ENCODE data around the gene NAIF1. TPM values are rescaled to one million over a fixed set of nuclear protein-coding genes. Genes with fewer than 3 reads are reported as not detected.
"Not testable (repeated sequence)": the region's sequence is repeated elsewhere in the genome, so short reads cannot be mapped to it uniquely, and the experiment has no call there.

NAIF1 gene
- total and polyA plus RNA-seq, 2 donors (not counting 3 experiments of a cell fraction or from before 2014, with no cell fraction given) = 8.2 to 10.1 TPM

DNA sequence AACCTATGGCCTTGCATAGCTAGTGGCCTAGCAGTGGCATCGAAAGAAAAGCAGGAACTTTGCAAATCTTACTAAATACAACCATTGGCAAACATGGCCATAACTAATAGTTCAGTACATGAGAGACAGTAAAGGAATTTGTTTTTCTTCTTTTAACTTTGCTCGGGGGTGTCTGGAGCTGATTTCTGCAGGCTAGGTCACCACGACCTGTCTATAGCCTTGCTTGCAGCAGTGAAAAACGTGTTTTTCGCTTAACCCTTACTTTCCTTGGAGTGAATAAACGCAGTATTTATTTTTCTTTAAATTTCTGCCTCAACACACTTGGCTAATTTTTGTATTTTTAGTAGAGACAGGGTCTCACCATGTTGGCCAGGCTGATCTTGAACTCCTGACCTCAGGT, 19.9 kb downstream of the NAIF1 start:
- ChIA-PET POLR2A (no interaction called here), CTCF (interaction anchor here (0.9 to 4.5 kb wide), 5 partner anchors 9 to 104 kb away, joined by 3 to 25 read pairs (median 7); no protein-coding TSS in a partner anchor)
- Histone ChIP-seq H3K4me1 (ENCODE audit: control insufficient read depth, extremely low read depth, insufficient read depth, low read length) (no peaks in the 10 kb centered on the region), H3K79me2 (ENCODE audit: control insufficient read depth, insufficient read depth, low read length) (no peaks in the 10 kb centered on the region), H3K4me2 (ENCODE audit: insufficient read depth, low read length) (no peak overlapping the region), H3K4me3 (replicated peaks in 1 of 3; ENCODE audit: insufficient read depth in 1 of 3, low read depth in 1 of 3, low read length in 3 of 3) (no peak overlapping the region), H3K36me3 (ENCODE audit: control insufficient read depth in 2 of 2, extremely low read depth in 1 of 2, insufficient read depth in 2 of 2, low read length in 2 of 2) (no peaks in the 10 kb centered on the region), H3K9me3 (replicated peaks; ENCODE audit: control insufficient read depth, insufficient read depth, low read length) (no peaks in the 10 kb centered on the region), H3K27ac (ENCODE audit: insufficient read depth, low read depth, low read length) (no peak overlapping the region), H4K20me1 (replicated peaks; ENCODE audit: control insufficient read depth, extremely low read depth, insufficient read depth, low read length) (no peaks in the 10 kb centered on the region), H3K9ac (replicated peaks; ENCODE audit: extremely low read depth, insufficient read depth, low read length) (no peak overlapping the region), H3K9me1 (replicated peaks; ENCODE audit: control insufficient read depth, extremely low read depth, insufficient read depth, low read length) (no peaks in the 10 kb centered on the region), H2AFZ (ENCODE audit: low read depth, low read length) (no peak overlapping the region), H3K27me3 (ENCODE audit: control insufficient read depth in 2 of 2, insufficient read depth in 2 of 2, low read length in 2 of 2) (no peaks in the 10 kb centered on the region)
- BruUV-seq (replicated peaks) = no TSS peak
- DNase-seq (ENCODE audit: low read depth, low spot score) = no peak
- dilution Hi-C loops (cut with MboI; ENCODE audit: extremely low pct_ligation_motif_present, low sequenced_read_pairs) = no loop called here
- FAIRE-seq = no peak
- intact Hi-C loops (cut with micrococcal nuclease) = no loop called here
- no peak for TF ChIP-seq GATA2 (IDR thresholded peaks at IDR 0.05; ENCODE audit: insufficient read depth, insufficient read length, low read depth, low read length)

DNA sequence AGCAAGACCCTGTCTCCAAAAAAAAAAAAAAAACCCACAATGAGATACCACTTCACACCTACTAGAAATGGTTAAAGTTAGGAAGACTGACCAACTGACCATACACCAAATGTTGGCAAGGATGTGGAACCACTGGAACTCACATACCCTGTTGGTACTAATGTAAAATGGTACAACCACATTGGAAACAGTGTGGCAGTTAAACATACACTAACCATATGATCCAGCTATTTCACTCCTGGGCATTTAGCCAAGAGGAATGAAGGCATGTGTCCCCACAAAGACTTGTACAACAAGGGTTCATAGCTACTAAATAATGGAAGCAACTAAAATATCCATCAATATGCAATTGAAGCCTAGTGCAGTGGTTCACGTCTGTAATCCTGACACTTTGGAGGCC, 21.3 kb downstream of the NAIF1 start:
- no TSS peak for BruUV-seq (replicated peaks)
- no peak overlapping the region for H2AFZ ChIP-seq (ENCODE audit: low read depth, low read length)
- no peak overlapping the region for H3K27ac ChIP-seq (ENCODE audit: insufficient read depth, low read depth, low read length)
- H3K79me2 ChIP-seq (ENCODE audit: control insufficient read depth, insufficient read depth, low read length) = no peaks in the 10 kb centered on the region
- no peak for TF ChIP-seq EZH2 (IDR thresholded peaks at IDR 0.05; ENCODE audit: borderline replicate concordance, low read depth, low read length, severe bottlenecking)
- TF ChIP-seq, protein P1, sequence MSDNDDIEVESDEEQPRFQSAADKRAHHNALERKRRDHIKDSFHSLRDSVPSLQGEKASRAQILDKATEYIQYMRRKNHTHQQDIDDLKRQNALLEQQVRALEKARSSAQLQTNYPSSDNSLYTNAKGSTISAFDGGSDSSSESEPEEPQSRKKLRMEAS (IDR thresholded peaks at IDR 0.05; ENCODE audit: insufficient read depth, insufficient read length) = no peak
- no peak for TF ChIP-seq POLR2AphosphoS5 (IDR thresholded peaks at IDR 0.05; ENCODE audit: insufficient read depth, low read depth, low read length)
- TF ChIP-seq JUN (IDR thresholded peaks at IDR 0.05; ENCODE audit: borderline replicate concordance, insufficient read depth, insufficient read length, low read depth) = no peak
- no peak for TF ChIP-seq POLR2A (IDR thresholded peaks at IDR 0.05; ENCODE audit: low read depth, low read length)
- no peak for TF ChIP-seq FOS (IDR thresholded peaks at IDR 0.05; ENCODE audit: borderline replicate concordance, insufficient read depth, low read length)
- no peak for TF ChIP-seq GATA2 (IDR thresholded peaks at IDR 0.05; ENCODE audit: insufficient read depth, insufficient read length, low read depth, low read length)
- CTCF ChIA-PET = interaction anchor here (0.6 to 4.5 kb wide), 4 partner anchors 11 to 72 kb away, joined by 3 to 25 read pairs (median 6); partner anchors contain the start of gene NAIF1
- FAIRE-seq = peak; percentile 73
- no peak for DNase-seq (ENCODE audit: low read depth, low spot score)
- H3K9me3 ChIP-seq (replicated peaks; ENCODE audit: control insufficient read depth, insufficient read depth, low read length) = no peaks in the 10 kb centered on the region
- H3K4me1 ChIP-seq (ENCODE audit: control insufficient read depth, extremely low read depth, insufficient read depth, low read length) = no peaks in the 10 kb centered on the region
- H3K9ac ChIP-seq (replicated peaks; ENCODE audit: extremely low read depth, insufficient read depth, low read length) = no peak overlapping the region
- no peaks in the 10 kb centered on the region for H3K36me3 ChIP-seq (ENCODE audit: control insufficient read depth in 2 of 2, extremely low read depth in 1 of 2, insufficient read depth in 2 of 2, low read length in 2 of 2)
- intact Hi-C loops (cut with micrococcal nuclease) (no loop called here), dilution Hi-C loops (cut with MboI; ENCODE audit: extremely low pct_ligation_motif_present, low sequenced_read_pairs) (no loop called here)
- no peaks in the 10 kb centered on the region for H4K20me1 ChIP-seq (replicated peaks; ENCODE audit: control insufficient read depth, extremely low read depth, insufficient read depth, low read length)
- H3K4me3 ChIP-seq (replicated peaks in 1 of 3; ENCODE audit: insufficient read depth in 1 of 3, low read depth in 1 of 3, low read length in 3 of 3) = no peak overlapping the region
- peaks cover 2 to 3% of the 10 kb centered on the region in 2 experiments for H3K27me3 ChIP-seq (ENCODE audit: control insufficient read depth in 2 of 2, insufficient read depth in 2 of 2, low read length in 2 of 2)
- no peaks in the 10 kb centered on the region for H3K9me1 ChIP-seq (replicated peaks; ENCODE audit: control insufficient read depth, extremely low read depth, insufficient read depth, low read length)
- no peak overlapping the region for H3K4me2 ChIP-seq (ENCODE audit: insufficient read depth, low read length)
- POLR2A ChIA-PET = interaction anchor here (0.6 kb wide), 2 partner anchors 21 to 63 kb away, joined by 3 read pairs; partner anchors contain the start of gene NAIF1

DNA sequence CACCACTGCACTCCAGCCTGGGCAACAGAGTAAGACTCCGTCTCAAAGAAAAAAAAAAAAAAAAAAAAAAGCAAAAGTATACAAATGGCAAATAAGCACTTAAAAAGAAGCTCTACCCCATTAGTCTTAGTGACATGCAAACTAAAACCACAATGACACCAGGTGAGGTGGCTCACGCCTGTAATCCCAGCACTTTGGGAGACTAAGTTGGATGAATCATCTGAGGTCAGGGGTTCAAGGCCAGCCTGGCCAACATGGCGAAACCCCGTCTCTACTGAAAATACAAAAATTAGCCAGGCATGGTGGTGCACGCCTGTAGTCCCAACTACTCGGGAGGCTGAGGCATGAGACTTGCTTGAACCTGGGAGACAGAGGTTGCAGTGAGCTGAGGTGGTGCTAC, 21.7 kb downstream of the NAIF1 start:
- DNase-seq (ENCODE audit: low read depth, low spot score); H3K27ac ChIP-seq (ENCODE audit: insufficient read depth, low read depth, low read length); H4K20me1 ChIP-seq (replicated peaks; ENCODE audit: control insufficient read depth, extremely low read depth, insufficient read depth, low read length); intact Hi-C loops (cut with micrococcal nuclease); H3K79me2 ChIP-seq (ENCODE audit: control insufficient read depth, insufficient read depth, low read length); H3K36me3 ChIP-seq (ENCODE audit: control insufficient read depth in 2 of 2, extremely low read depth in 1 of 2, insufficient read depth in 2 of 2, low read length in 2 of 2); FAIRE-seq; H3K9me1 ChIP-seq (replicated peaks; ENCODE audit: control insufficient read depth, extremely low read depth, insufficient read depth, low read length); BruUV-seq (replicated peaks); dilution Hi-C loops (cut with MboI; ENCODE audit: extremely low pct_ligation_motif_present, low sequenced_read_pairs); H3K27me3 ChIP-seq (ENCODE audit: control insufficient read depth in 2 of 2, insufficient read depth in 2 of 2, low read length in 2 of 2); H3K4me2 ChIP-seq (ENCODE audit: insufficient read depth, low read length); H3K4me3 ChIP-seq (replicated peaks in 1 of 3; ENCODE audit: insufficient read depth in 1 of 3, low read depth in 1 of 3, low read length in 3 of 3); H2AFZ ChIP-seq (ENCODE audit: low read depth, low read length); H3K9me3 ChIP-seq (replicated peaks; ENCODE audit: control insufficient read depth, insufficient read depth, low read length); H3K9ac ChIP-seq (replicated peaks; ENCODE audit: extremely low read depth, insufficient read depth, low read length); H3K4me1 ChIP-seq (ENCODE audit: control insufficient read depth, extremely low read depth, insufficient read depth, low read length): not testable (repeated sequence)
- POLR2A ChIA-PET = interaction anchor here (0.6 kb wide), 2 partner anchors 22 to 63 kb away, joined by 3 read pairs; partner anchors contain the start of gene NAIF1
- CTCF ChIA-PET = interaction anchor here (0.6 to 4.5 kb wide), 3 partner anchors 11 to 29 kb away, joined by 3 to 25 read pairs (median 4); partner anchors contain the start of gene NAIF1

Data from endothelial cell of umbilical vein (primary cell).